ENCODE results near the gene SLC11A2. TPM values are rescaled to one million over a fixed set of nuclear protein-coding genes. Genes with fewer than 3 reads are reported as not detected.

SLC11A2 gene
- polyA plus RNA-seq, 1 donor (not counting 4 experiments of a cell fraction or from before 2014, with no cell fraction given): 38.9 TPM

- Histone ChIP-seq H3K36me3 (ENCODE audit: control insufficient read depth in 2 of 2, extremely low read depth in 1 of 2, insufficient read depth in 2 of 2, low read length in 2 of 2) (peaks cover 8% of the 10 kb centered on the region in 2 experiments), H3K9me1 (ENCODE audit: control insufficient read depth, extremely low read depth, insufficient read depth, low read length) (no peaks in the 10 kb centered on the region), H3K9me3 (ENCODE audit: control insufficient read depth, low read depth, low read length) (no peaks in the 10 kb centered on the region), H3K79me2 (ENCODE audit: control insufficient read depth, insufficient read depth, low read length) (no peaks in the 10 kb centered on the region), H3K27ac (ENCODE audit: control insufficient read depth, insufficient read depth, low read length) (no peak overlapping the region), H3K27me3 (ENCODE audit: control insufficient read depth, extremely low read depth, insufficient read depth, low read length) (no peaks in the 10 kb centered on the region), H4K20me1 (ENCODE audit: control insufficient read depth, extremely low read depth, insufficient read depth, low read length) (no peaks in the 10 kb centered on the region), H3K9ac (ENCODE audit: control insufficient read depth, extremely low read depth, insufficient read depth, low read length) (no peak overlapping the region), H3K4me2 (ENCODE audit: control insufficient read depth, extremely low read depth, insufficient read depth, low read depth, low read length) (no peak overlapping the region), H3K4me1 (ENCODE audit: control insufficient read depth, extremely low read depth, insufficient read depth, low read length) (no peaks in the 10 kb centered on the region), H3K4me3 (ENCODE audit: control insufficient read depth in 2 of 3, extremely low read depth in 1 of 3, insufficient read depth in 2 of 3, low read depth in 1 of 3, low read length in 3 of 3) (no peak overlapping the region), H2AFZ (ENCODE audit: control insufficient read depth, low read length) (no peak overlapping the region)
- DNase-seq (ENCODE audit: low read depth, low spot score): no peak
- TF ChIP-seq CTCF (optimal IDR thresholded peaks at IDR 0.05 in 1 of 3, IDR thresholded peaks at IDR 0.05 in 1 of 3, conservative IDR thresholded peaks at IDR 0.05 in 1 of 3; ENCODE audit: extremely low read depth in 1 of 3, insufficient read depth in 2 of 3, low read length in 3 of 3) (no peak), EZH2 (IDR thresholded peaks at IDR 0.05; ENCODE audit: low read length) (no peak)
- FAIRE-seq: no peak
- dilution Hi-C loops (cut with MboI; ENCODE audit: extremely low pct_ligation_motif_present, low sequenced_read_pairs): no loop called here
Measured at GRCh38 chr12:50984586-50985298, 41.4 kb downstream of the SLC11A2 start.

- Histone ChIP-seq H3K9me1 (ENCODE audit: control insufficient read depth, extremely low read depth, insufficient read depth, low read length) (no peaks in the 10 kb centered on the region), H3K4me3 (ENCODE audit: control insufficient read depth in 2 of 3, extremely low read depth in 1 of 3, insufficient read depth in 2 of 3, low read depth in 1 of 3, low read length in 3 of 3) (no peak overlapping the region), H3K4me2 (ENCODE audit: control insufficient read depth, extremely low read depth, insufficient read depth, low read depth, low read length) (no peak overlapping the region), H2AFZ (ENCODE audit: control insufficient read depth, low read length) (no peak overlapping the region), H4K20me1 (ENCODE audit: control insufficient read depth, extremely low read depth, insufficient read depth, low read length) (no peaks in the 10 kb centered on the region), H3K27ac (ENCODE audit: control insufficient read depth, insufficient read depth, low read length) (no peak overlapping the region), H3K4me1 (ENCODE audit: control insufficient read depth, extremely low read depth, insufficient read depth, low read length) (no peaks in the 10 kb centered on the region), H3K79me2 (ENCODE audit: control insufficient read depth, insufficient read depth, low read length) (no peaks in the 10 kb centered on the region), H3K27me3 (ENCODE audit: control insufficient read depth, extremely low read depth, insufficient read depth, low read length) (no peaks in the 10 kb centered on the region), H3K9ac (ENCODE audit: control insufficient read depth, extremely low read depth, insufficient read depth, low read length) (no peak overlapping the region), H3K36me3 (ENCODE audit: control insufficient read depth in 2 of 2, extremely low read depth in 1 of 2, insufficient read depth in 2 of 2, low read length in 2 of 2) (no peaks in the 10 kb centered on the region), H3K9me3 (ENCODE audit: control insufficient read depth, low read depth, low read length) (no peaks in the 10 kb centered on the region)
- FAIRE-seq: no peak
- DNase-seq (ENCODE audit: low read depth, low spot score): no peak
- dilution Hi-C loops (cut with MboI; ENCODE audit: extremely low pct_ligation_motif_present, low sequenced_read_pairs): no loop called here
- TF ChIP-seq CTCF (optimal IDR thresholded peaks at IDR 0.05 in 1 of 3, IDR thresholded peaks at IDR 0.05 in 1 of 3, conservative IDR thresholded peaks at IDR 0.05 in 1 of 3; ENCODE audit: extremely low read depth in 1 of 3, insufficient read depth in 2 of 3, low read length in 3 of 3): no peak
- TF ChIP-seq EZH2 (IDR thresholded peaks at IDR 0.05; ENCODE audit: low read length): no peak
Measured at GRCh38 chr12:50981319-50982239, 44.6 kb downstream of the SLC11A2 start.
